ENCODE measurements around the gene ABHD6.

DNA sequence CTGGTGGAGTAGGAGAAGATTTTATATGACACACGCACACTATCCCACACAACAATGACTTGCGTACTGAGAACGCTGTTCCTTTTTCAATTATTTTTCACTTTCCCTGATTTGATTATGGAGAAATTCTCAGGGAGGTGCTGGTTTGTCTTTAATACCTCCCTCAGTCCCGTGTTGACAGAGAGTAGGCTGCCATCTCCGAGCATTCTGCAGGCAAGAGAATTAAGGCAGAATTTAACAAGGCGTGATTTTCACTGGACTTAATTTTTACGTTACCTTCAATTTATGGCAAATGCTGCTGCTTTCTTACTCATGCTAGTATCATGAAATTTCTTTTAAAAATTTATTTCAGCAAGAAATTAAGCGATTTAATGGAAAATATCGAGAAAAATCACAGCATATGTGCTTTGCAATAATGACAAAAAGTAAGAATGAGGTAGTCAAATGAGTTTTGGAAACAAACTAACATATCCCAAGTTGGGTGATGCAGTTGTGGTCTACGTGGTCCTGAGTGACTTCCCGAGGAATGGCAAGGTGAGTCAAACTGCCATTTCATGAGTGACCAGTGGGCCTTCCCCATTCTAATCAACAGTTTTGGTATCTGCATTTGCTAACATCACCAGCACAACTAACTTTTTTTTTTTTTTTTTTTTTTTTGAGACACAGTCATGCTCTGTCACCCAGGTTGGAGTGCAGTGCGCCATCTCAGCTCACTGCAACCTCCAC, 43.7 kb upstream of the ABHD6 start:
- TF ChIP-seq, protein P1, sequence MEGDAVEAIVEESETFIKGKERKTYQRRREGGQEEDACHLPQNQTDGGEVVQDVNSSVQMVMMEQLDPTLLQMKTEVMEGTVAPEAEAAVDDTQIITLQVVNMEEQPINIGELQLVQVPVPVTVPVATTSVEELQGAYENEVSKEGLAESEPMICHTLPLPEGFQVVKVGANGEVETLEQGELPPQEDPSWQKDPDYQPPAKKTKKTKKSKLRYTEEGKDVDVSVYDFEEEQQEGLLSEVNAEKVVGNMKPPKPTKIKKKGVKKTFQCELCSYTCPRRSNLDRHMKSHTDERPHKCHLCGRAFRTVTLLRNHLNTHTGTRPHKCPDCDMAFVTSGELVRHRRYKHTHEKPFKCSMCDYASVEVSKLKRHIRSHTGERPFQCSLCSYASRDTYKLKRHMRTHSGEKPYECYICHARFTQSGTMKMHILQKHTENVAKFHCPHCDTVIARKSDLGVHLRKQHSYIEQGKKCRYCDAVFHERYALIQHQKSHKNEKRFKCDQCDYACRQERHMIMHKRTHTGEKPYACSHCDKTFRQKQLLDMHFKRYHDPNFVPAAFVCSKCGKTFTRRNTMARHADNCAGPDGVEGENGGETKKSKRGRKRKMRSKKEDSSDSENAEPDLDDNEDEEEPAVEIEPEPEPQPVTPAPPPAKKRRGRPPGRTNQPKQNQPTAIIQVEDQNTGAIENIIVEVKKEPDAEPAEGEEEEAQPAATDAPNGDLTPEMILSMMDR (IDR thresholded peaks at IDR 0.05; ENCODE audit: insufficient read depth, low read depth, low read length), result no peak
- TF ChIP-seq EZH2 (IDR thresholded peaks at IDR 0.05; ENCODE audit: insufficient read depth, low read length), result no peak
